GM18867 (cell line): ENCODE measurements around the gene C9orf57.
"Not testable (repeated sequence)": the region's sequence is repeated elsewhere in the genome, so short reads cannot be mapped to it uniquely, and the experiment has no call there.

Experiments
- ATAC-seq: cut with Tn5 transposase; IDR thresholded peaks from one replicate; pipeline ENCODE4 v1.9.1; 2021; ENCODE audit warnings: mild to moderate bottlenecking, moderate library complexity; ENCODE audit not compliant: unreplicated experiment

C9orf57 gene

GRCh38 chr9:72025906-72026305 is 34.5 kb downstream of the C9orf57 start:
- ATAC-seq: no peak

GRCh38 chr9:72023596-72023995 is 36.8 kb downstream of the C9orf57 start:
- no peak for ATAC-seq

GRCh38 chr9:72022841-72023240 is 37.6 kb downstream of the C9orf57 start:
- no peak for ATAC-seq

GRCh38 chr9:72013292-72013760 is 47.1 kb downstream of the C9orf57 start:
- no peak for ATAC-seq

GRCh38 chr9:72012646-72013045 is 47.8 kb downstream of the C9orf57 start:
- ATAC-seq: no peak

- ATAC-seq: not testable (repeated sequence)
Measured at GRCh38 chr9:72007726-72008125, 52.7 kb downstream of the C9orf57 start.

GRCh38 chr9:72006501-72006900 is 53.9 kb downstream of the C9orf57 start:
- no peak for ATAC-seq

GRCh38 chr9:72005451-72005850 is 55.0 kb downstream of the C9orf57 start:
- no peak for ATAC-seq
